PC-3 (cell line): ENCODE measurements around the gene AGO1.

Experiments
- EZH2 ChIP-seq: fragments of 300-600 bp; sonication (generic); IDR thresholded peaks from one replicate; pipeline ENCODE4 v1.6.1; 2017; ENCODE audit warnings: antibody characterized with exemption, mild to moderate bottlenecking, low read length; ENCODE audit not compliant: unreplicated experiment
- EZH2phosphoT487 ChIP-seq: fragments of 300-600 bp; sonication (generic); IDR thresholded peaks from 2 replicates; pipeline ENCODE4 v1.6.1; 2018; ENCODE audit warnings: mild to moderate bottlenecking, antibody characterized with exemption, low read length, borderline replicate concordance
- TF ChIP-seq, protein P1 (sequence below): fragments of 300-600 bp; sonication (generic); conservative IDR thresholded peaks from 2 replicates; pipeline ENCODE4 v1.5.1; 2017; ENCODE audit warnings: antibody characterized with exemption, low read depth, mild to moderate bottlenecking, low read length

DNA sequence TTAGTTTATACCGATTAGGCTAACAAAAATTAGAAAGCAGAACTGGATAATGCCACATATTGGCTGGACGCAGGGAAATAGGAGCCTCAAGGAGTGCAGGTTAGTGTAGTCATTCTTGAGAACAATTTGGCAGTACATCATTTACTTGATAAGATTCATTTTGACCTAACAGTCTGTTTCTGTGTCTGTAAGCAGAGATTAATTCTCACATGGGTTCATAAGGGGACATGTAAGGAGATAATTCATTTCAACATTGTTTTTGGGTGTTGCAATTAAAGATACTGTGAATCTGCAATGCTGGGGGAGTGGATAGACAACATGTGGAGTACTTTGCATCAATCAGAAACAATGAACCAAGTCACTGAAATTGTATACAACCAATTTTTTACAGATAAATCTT is 79.9 kb downstream of the AGO1 start:
- TF ChIP-seq, protein P1, sequence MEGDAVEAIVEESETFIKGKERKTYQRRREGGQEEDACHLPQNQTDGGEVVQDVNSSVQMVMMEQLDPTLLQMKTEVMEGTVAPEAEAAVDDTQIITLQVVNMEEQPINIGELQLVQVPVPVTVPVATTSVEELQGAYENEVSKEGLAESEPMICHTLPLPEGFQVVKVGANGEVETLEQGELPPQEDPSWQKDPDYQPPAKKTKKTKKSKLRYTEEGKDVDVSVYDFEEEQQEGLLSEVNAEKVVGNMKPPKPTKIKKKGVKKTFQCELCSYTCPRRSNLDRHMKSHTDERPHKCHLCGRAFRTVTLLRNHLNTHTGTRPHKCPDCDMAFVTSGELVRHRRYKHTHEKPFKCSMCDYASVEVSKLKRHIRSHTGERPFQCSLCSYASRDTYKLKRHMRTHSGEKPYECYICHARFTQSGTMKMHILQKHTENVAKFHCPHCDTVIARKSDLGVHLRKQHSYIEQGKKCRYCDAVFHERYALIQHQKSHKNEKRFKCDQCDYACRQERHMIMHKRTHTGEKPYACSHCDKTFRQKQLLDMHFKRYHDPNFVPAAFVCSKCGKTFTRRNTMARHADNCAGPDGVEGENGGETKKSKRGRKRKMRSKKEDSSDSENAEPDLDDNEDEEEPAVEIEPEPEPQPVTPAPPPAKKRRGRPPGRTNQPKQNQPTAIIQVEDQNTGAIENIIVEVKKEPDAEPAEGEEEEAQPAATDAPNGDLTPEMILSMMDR = no peak
- no peak for TF ChIP-seq EZH2
- TF ChIP-seq EZH2phosphoT487 = no peak
